Testis (tissue), 2 donors: ENCODE results near the gene TENT5C.

Source experiments
- POLR2A ChIP-seq: fragments of 450-650 bp; IDR thresholded peaks from one replicate; pipeline ENCODE4 v1.6.1; 2017; ENCODE audit warnings: antibody characterized with exemption, mild to moderate bottlenecking, moderate library complexity
- TF ChIP-seq, protein P1 (sequence below), 3 experiments: fragments of 450-650 bp in 2 of 3; fragments of 200-600 bp in 1 of 3; sonication (generic) in 1 of 3; IDR thresholded peaks; one replicate each; pipeline ENCODE4 v1.5.1; 2016 to 2019; ENCODE audit warnings: antibody characterized with exemption in 3 of 3, mild to moderate bottlenecking in 2 of 3, moderate library complexity in 1 of 3

DNA sequence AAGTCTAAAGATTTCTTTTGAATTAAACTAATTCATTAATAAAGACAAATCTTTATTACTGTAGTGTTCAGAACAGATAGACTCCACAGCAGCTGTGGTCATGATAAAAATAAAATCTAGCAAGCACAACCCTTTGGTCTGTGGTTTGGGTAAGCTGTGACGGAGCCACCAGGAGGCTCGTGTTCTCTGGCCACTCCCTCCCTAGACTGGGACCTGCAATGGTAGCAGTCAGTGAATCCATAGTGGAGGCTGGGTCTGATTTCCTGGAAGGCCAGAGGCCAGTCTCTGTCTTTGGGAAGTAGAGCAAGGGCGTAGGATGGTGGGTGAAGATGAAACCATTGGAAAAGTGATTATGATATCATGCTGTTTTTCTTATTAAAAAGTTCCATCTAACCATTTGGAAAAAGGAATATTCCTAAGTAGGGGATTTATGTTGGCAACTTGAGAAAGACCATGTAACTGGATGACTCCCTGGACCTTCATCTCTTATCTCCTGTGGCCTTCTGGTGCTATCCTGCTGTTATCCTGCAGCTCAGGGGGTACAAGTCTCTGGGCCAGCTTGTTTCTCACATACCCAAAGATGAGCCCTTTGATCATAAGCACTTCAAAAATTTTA, 39.0 kb downstream of the TENT5C start:
- TF ChIP-seq, protein P1, sequence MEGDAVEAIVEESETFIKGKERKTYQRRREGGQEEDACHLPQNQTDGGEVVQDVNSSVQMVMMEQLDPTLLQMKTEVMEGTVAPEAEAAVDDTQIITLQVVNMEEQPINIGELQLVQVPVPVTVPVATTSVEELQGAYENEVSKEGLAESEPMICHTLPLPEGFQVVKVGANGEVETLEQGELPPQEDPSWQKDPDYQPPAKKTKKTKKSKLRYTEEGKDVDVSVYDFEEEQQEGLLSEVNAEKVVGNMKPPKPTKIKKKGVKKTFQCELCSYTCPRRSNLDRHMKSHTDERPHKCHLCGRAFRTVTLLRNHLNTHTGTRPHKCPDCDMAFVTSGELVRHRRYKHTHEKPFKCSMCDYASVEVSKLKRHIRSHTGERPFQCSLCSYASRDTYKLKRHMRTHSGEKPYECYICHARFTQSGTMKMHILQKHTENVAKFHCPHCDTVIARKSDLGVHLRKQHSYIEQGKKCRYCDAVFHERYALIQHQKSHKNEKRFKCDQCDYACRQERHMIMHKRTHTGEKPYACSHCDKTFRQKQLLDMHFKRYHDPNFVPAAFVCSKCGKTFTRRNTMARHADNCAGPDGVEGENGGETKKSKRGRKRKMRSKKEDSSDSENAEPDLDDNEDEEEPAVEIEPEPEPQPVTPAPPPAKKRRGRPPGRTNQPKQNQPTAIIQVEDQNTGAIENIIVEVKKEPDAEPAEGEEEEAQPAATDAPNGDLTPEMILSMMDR (IDR thresholded peaks at IDR 0.05) = no peak
- TF ChIP-seq POLR2A = no peak
